IPS DF 6.9 (cell line): ENCODE results near the gene RIMBP2.

Source experiments
- DNase-seq: peaks from one replicate; pipeline ENCODE4 v3.0.0-alpha.2; 2013; ENCODE audit warnings: low read depth, low spot score
- H3K27ac ChIP-seq: one replicate; pipeline ENCODE4 v1.5.1; 2013; ENCODE audit warnings: low read length, control low read depth
- H3K27me3 ChIP-seq: 2 replicates; pipeline ENCODE4 v1.6.1; 2013; ENCODE audit warnings: mild to moderate bottlenecking, low read length; ENCODE audit not compliant: control insufficient read depth, insufficient read depth
- H3K36me3 ChIP-seq: 2 replicates; pipeline ENCODE4 v1.6.1; 2013; ENCODE audit warnings: low read length; ENCODE audit not compliant: control insufficient read depth, insufficient read depth
- H3K4me1 ChIP-seq: 2 replicates; pipeline ENCODE4 v1.6.1; 2013; ENCODE audit warnings: low read length; ENCODE audit not compliant: control insufficient read depth, insufficient read depth
- H3K4me3 ChIP-seq: 2 replicates; pipeline ENCODE4 v1.5.1; 2013; ENCODE audit warnings: mild to moderate bottlenecking, low read length
- H3K9me3 ChIP-seq: 2 replicates; pipeline ENCODE4 v1.6.1; 2013; ENCODE audit warnings: low read length, inconsistent platforms; ENCODE audit not compliant: control insufficient read depth, insufficient read depth
- WGBS: extraction: QIAGEN DNeasy Blood & Tissue Kit; methylation state at CpG from one replicate; pipeline ENCODE4 v1.1.7; 2013; ENCODE audit warnings: mixed read lengths, missing lambda C conversion rate; ENCODE audit not compliant: insufficient read length, insufficient coverage; 5-methylcytosine and 5-hydroxymethylcytosine counted together

RIMBP2 gene

DNA sequence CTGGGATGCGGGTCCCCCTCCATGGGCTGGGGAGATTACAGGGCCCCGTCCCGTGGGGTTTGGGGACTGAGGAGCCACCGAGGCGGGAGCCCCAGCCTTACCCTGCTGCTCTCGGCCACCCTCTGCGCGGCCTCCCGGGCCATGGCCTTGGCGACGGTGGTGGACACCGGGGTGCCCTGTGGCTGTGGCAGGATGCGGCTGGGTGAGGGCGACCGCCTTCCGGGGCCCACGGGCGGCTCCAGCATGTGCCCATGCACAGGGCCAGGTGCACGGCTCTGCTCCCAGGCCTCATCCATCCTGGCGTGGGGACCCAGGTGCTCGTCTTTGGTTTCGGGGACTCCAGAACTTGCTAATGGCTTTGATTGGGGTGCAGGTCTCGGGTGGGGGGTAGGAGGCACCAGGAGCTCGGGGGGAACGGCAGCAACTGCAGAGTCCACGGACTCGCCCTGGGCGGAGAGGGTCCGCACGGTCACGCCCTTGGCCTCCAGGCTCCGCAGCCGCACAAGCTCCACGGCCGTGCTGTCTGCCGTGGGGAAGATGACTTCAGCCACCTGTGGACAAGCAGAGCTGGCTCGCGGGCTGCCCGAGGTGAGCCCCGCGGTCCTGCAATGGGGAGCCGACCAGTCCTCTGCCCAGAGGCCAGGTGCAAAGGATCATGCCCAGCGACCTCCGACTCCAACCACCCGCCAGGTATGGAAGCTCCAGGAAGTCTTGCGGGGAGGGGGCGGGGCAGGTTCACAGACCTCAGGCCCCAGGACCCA is 279.2 kb downstream of the RIMBP2 start:
- H3K9me3 ChIP-seq: peaks cover 37% of the 10 kb centered on the region
- H3K36me3 ChIP-seq: no peaks in the 10 kb centered on the region; the same call in 1 of the 2 replicates
- no peaks in the 10 kb centered on the region for H3K4me1 ChIP-seq
- no peak for DNase-seq
- H3K27ac ChIP-seq: no peak overlapping the region
- no CpG with 5 or more reads among the region's 47 CpGs for WGBS
- no peak overlapping the region for H3K4me3 ChIP-seq
- H3K27me3 ChIP-seq: no peaks in the 10 kb centered on the region

DNA sequence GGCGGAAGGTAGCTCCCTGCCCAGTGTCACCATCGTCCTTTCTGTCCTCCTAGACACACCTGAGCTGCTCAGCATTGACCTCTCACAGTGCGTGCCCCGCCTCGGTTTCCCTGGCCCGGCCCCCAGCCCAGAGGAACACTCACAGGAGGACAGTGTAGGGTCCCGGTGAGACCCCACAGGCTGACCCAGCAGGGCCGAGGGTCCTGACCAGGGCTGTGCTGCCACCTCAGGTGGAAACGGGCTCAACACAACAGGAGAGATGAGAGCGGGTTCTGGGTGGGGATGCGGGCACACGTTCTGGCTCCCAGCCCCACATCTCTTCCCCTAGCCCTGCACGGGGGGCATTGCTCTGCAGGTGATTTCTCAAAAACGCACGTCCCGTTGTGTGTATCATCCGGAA is 280.3 kb downstream of the RIMBP2 start:
- Histone ChIP-seq H3K4me1 (no peaks in the 10 kb centered on the region), H3K36me3 (no peaks in the 10 kb centered on the region; the same call in 1 of the 2 replicates), H3K27ac (no peak overlapping the region), H3K4me3 (no peak overlapping the region; the same call in 1 of the 2 replicates), H3K27me3 (no peaks in the 10 kb centered on the region), H3K9me3 (peaks cover 33% of the 10 kb centered on the region)
- no peak for DNase-seq
- WGBS: no CpG with 5 or more reads among the region's 17 CpGs

DNA sequence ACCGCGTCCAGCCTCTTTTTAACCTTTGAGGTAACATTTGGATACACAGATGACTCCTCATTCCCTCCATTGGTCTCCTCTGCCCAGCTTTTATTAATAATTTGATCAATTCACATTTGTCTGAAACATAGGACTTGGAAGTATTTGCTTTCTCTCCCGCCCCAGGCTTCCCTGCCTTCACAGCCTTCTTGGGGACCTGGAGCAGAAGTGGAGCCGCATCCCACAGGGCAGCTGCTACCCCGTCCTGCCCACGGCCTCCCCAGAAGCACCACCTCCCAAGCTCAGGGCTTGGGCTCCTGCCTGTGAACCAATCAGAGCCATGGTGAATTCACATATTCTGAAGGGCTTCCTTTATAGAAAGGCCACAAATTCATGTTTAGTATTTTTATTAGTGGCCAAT is 280.8 kb downstream of the RIMBP2 start:
- Histone ChIP-seq H3K4me3 (no peak overlapping the region), H3K9me3 (peaks cover 28% of the 10 kb centered on the region), H3K36me3 (no peaks in the 10 kb centered on the region; the same call in 1 of the 2 replicates), H3K4me1 (no peaks in the 10 kb centered on the region), H3K27ac (no peak overlapping the region), H3K27me3 (no peaks in the 10 kb centered on the region)
- DNase-seq: no peak
- WGBS: no CpG with 5 or more reads among the region's 6 CpGs

DNA sequence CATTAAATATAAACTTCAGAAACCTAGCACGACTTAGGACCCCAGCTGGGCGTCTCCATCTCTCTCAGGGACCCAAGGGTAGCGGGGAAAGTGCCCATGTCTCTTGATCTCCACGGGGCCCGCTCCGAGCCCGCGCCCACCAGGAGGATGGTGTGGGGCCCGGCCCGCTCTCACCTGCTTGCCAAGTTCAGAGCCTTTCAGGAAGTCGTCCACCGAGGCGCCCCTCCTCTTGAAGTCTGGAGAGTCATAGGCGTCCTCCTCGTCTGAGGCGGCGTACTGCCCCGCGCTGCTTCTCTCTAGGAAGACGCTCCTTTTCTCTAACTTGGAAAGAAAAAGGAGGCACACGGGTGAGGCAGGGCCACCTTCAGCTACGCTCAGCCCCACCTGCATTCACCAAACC is 281.5 kb downstream of the RIMBP2 start:
- Histone ChIP-seq H3K9me3 (peaks cover 30% of the 10 kb centered on the region), H3K4me1 (no peaks in the 10 kb centered on the region; the same call in 1 of the 2 replicates), H3K4me3 (no peak overlapping the region), H3K36me3 (no peaks in the 10 kb centered on the region; the same call in 1 of the 2 replicates), H3K27ac (no peak overlapping the region), H3K27me3 (no peaks in the 10 kb centered on the region)
- DNase-seq: no peak
- whole genome bisulfite sequencing: no CpG with 5 or more reads among the region's 22 CpGs

DNA sequence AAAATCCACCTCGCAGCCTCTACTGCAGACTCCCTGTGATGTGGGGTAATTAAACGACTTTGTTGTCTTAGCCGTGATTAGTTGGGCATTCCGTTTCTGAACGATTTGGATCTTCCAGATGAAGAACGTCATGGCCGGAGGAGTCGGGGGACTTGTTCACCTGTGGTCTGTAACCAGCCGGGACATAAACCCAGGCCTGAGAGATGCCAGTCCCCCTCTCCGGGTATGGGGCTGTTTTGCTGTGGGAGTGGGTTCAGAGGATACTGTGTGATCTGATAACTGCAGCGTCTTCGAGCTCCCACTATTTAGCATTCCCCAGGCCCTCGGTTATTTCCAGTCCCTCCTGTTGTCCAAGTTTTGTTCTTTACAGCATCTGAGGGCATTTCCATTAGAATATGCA is 282.3 kb downstream of the RIMBP2 start:
- WGBS: no CpG with 5 or more reads among the region's 13 CpGs
- Histone ChIP-seq H3K36me3 (no peaks in the 10 kb centered on the region; the same call in 1 of the 2 replicates), H3K4me3 (no peak overlapping the region), H3K27ac (no peak overlapping the region), H3K9me3 (peaks cover 33% of the 10 kb centered on the region), H3K4me1 (no peaks in the 10 kb centered on the region; the same call in 1 of the 2 replicates), H3K27me3 (no peaks in the 10 kb centered on the region)
- no peak for DNase-seq

DNA sequence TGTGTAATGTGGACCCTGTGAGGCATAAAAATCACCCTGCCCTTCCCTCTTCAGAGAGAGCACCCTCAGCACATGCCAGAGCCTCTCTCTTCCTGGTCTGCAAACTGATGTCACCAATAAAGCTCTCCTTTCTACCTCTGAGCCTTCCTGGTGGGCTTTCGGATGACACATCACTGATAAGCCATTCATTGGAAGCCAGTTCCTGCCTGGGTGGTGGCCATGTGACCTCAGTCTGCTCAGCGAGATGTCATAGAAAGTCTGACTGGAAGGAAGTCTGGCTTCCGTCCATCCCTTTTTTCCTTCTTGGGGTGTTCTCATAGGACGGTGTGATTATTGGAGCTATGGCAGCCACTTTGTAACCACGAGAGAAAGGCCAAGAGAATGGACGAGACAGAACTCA is 282.7 kb downstream of the RIMBP2 start:
- H3K9me3 ChIP-seq: peaks cover 34% of the 10 kb centered on the region
- WGBS: no CpG with 5 or more reads among the region's 6 CpGs

DNA sequence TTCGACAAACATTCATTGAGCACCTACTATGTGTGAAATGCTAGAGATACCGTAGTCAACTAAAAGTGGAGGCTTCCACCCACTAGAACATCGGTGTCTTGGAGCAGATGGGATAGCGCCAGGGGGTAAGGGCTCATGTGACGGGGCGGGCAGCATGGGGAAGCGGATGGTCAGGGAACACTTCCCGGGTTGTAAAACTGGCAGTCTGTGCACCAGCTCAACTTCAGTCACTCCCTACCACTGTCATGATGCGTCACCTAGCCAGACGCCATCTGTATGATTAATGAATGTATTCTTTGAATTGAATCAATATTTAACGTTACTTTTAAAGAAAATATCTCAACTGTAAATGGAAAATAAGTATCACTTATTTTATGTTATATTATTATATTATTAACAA is 284.9 kb downstream of the RIMBP2 start:
- Histone ChIP-seq H3K9me3 (peaks cover 39% of the 10 kb centered on the region), H3K27ac (no peak overlapping the region), H3K4me3 (no peak overlapping the region), H3K4me1 (no peaks in the 10 kb centered on the region; the same call in 1 of the 2 replicates), H3K27me3 (no peaks in the 10 kb centered on the region), H3K36me3 (no peaks in the 10 kb centered on the region; the same call in 1 of the 2 replicates)
- no CpG with 5 or more reads among the region's 11 CpGs for WGBS
- DNase-seq: no peak

More for the DNA sequence above, 282.7 kb downstream of the RIMBP2 start:
- H3K27ac ChIP-seq: no peak overlapping the region
- H3K27me3 ChIP-seq: no peaks in the 10 kb centered on the region
- H3K4me3 ChIP-seq: no peak overlapping the region
- no peak for DNase-seq
- H3K36me3 ChIP-seq: no peaks in the 10 kb centered on the region; the same call in 1 of the 2 replicates
- no peaks in the 10 kb centered on the region; the same call in 1 of the 2 replicates for H3K4me1 ChIP-seq

DNA sequence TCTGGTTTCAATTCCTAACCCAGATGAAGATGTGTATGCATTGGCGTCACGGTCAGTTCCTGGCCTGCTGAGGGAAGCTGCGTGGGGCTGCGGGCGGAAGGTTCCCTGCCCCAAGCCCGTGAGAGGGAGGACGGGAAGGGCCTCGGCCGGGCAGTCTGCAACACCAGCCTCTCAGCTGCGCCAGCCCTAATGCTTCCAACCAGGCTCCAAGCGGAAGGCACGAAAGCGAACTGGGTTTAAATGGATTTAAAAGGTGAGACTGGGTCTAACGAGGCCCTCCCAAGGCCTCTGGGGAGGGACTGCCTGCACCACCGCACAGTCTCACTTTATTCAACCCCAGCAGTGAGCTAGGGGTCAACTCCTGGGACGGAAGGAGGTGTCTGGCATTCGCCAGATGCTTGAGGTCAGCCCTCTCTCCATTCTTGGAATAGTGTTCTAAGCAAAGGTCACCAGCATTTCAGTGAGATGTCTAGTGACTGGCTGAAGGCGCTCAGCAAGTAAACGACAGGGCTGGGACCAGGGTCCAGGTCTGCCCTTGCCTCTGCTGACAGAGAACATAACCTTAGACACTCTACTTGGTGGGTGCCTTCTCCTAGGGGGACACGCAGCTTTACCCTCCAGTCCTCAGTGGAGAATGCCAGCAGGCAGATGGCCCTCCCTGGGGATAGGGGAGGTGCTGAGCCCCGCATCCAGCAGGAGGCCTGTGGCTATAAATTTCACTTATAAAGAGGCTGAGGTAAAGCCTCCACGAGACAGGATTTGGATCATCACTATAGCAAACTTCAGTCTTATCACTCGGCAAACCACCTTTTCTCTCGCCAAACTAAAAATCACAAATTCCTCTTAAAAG is 286.2 kb downstream of the RIMBP2 start:
- Histone ChIP-seq H3K4me3 (no peak overlapping the region), H3K36me3 (no peaks in the 10 kb centered on the region; the same call in 1 of the 2 replicates), H3K27ac (no peak overlapping the region), H3K27me3 (no peaks in the 10 kb centered on the region), H3K4me1 (no peaks in the 10 kb centered on the region; the same call in 1 of the 2 replicates), H3K9me3 (peaks cover 42% of the 10 kb centered on the region)
- DNase-seq: no peak
- WGBS: 100% methylated on average over 2 of the region's 24 CpGs

DNA sequence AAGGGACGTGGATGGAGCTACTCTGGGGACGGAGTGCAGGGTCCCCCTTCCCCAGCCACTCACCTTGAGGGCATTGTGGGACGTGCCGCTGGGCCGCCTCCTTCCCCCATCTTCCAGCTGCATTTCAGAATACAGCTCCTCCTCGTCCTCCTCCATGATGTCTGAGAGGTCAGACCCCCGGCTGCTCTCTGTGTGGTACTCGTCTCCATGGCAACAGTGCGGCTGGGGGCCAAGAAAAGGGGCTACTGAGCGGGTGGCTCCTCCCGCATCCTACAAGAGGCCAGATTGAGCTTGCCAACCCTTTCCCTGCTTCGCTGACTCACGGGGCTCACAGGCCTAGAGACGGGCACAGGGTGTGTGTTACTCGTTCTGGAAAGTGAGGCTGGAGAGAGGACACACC is 288.0 kb downstream of the RIMBP2 start:
- no peaks in the 10 kb centered on the region; the same call in 1 of the 2 replicates for H3K36me3 ChIP-seq
- no CpG with 5 or more reads among the region's 15 CpGs for WGBS
- no peak for DNase-seq
- H3K9me3 ChIP-seq: peaks cover 40% of the 10 kb centered on the region
- no peaks in the 10 kb centered on the region; the same call in 1 of the 2 replicates for H3K4me1 ChIP-seq
- H3K27ac ChIP-seq: no peak overlapping the region
- H3K27me3 ChIP-seq: no peaks in the 10 kb centered on the region
- H3K4me3 ChIP-seq: no peak overlapping the region; the same call in 1 of the 2 replicates

DNA sequence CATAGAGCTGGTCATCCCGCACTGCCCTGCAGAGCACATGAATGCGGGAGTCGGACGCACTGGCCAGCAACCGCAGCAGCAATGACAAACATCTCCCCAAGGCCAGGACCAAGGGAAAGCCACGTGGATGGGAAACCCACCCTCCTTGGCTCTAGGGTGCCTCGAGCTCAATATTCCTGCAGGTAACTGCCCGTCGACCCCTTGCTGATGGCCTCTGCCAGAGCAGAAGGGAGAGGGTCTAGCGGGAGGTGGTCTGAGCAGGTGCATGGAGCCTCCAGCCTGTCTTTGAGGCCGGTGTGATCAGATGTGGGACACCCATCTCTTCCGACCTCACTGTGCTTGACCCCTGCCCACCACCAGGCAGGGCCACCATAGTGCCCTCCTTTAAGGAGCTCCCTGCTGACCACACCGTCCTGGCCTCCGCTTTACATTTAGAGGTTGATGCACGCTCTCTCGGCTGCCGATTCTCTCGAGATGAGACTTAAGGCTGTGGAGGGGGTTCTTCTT is 288.7 kb downstream of the RIMBP2 start:
- Histone ChIP-seq H3K4me3 (no peak overlapping the region), H3K9me3 (peaks cover 39% of the 10 kb centered on the region), H3K27ac (no peak overlapping the region), H3K4me1 (no peaks in the 10 kb centered on the region; the same call in 1 of the 2 replicates), H3K36me3 (no peaks in the 10 kb centered on the region; the same call in 1 of the 2 replicates), H3K27me3 (no peaks in the 10 kb centered on the region; the same call in 1 of the 2 replicates)
- DNase-seq: no peak
- no CpG with 5 or more reads among the region's 18 CpGs for WGBS
